ENCODE measurements around the gene MYRFL.

GRCh38 chr12:69925291-69925690 is 100.3 kb downstream of the MYRFL start:
- TF ChIP-seq CTCF (IDR thresholded peaks at IDR 0.05) (no peak), POLR2AphosphoS5 (IDR thresholded peaks at IDR 0.05; ENCODE audit: insufficient read depth in 1 of 2, low read depth in 1 of 2) (no peak), POLR2A (IDR thresholded peaks at IDR 0.05) (no peak)

Measured in vagina (tissue), 2 donors.